HG03025 (cell line): ENCODE measurements around the gene MYOM3.
"Not testable (repeated sequence)": the region's sequence is repeated elsewhere in the genome, so short reads cannot be mapped to it uniquely, and the experiment has no call there.

Experiments
- ATAC-seq: cut with Tn5 transposase; IDR thresholded peaks from one replicate; pipeline ENCODE4 v1.9.1; 2021; ENCODE audit warnings: mild to moderate bottlenecking, moderate library complexity; ENCODE audit not compliant: unreplicated experiment, low FRiP score

MYOM3 gene

DNA sequence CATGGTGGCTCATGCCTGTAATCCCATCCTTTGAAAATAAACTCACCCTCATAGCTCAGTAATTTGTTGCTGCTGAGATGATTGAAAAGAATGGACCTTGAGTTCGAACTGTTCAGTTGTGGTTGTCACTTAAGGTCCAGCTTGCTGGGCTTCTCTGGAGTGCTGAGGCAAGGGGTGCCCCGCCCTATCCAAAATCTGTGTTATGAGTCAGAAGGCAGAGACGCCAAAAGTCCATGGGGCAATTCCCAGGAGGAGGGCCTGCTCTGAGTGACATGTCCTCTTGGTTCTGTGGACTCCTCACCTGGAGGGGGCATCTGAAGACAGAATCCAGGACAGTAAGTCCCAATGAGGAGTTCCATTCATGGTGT is 64.8 kb downstream of the MYOM3 start:
- ATAC-seq, result no peak

- no peak for ATAC-seq
Observed at GRCh38 chr1:24045771-24046170, 66.2 kb downstream of the MYOM3 start.

DNA sequence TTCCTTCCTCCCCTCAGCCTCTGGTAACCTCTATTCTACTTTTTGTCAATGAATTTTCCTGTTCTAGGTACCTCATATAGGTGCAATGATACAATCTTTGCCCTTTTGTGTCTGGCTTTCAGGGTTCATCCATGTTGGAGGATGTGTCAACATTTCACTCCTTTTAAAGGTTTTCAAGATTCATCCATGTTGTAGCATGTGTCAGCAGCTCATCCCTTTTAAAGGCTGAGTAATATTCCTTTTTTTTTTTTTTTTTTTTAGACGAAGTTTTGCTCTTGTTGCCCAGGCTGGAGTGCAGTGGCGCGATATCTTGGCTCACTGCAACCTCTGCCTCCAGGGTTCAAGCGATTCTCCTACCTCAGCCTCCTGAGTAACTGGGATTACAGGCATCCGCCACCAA is 67.3 kb downstream of the MYOM3 start:
- not testable (repeated sequence) for ATAC-seq

DNA sequence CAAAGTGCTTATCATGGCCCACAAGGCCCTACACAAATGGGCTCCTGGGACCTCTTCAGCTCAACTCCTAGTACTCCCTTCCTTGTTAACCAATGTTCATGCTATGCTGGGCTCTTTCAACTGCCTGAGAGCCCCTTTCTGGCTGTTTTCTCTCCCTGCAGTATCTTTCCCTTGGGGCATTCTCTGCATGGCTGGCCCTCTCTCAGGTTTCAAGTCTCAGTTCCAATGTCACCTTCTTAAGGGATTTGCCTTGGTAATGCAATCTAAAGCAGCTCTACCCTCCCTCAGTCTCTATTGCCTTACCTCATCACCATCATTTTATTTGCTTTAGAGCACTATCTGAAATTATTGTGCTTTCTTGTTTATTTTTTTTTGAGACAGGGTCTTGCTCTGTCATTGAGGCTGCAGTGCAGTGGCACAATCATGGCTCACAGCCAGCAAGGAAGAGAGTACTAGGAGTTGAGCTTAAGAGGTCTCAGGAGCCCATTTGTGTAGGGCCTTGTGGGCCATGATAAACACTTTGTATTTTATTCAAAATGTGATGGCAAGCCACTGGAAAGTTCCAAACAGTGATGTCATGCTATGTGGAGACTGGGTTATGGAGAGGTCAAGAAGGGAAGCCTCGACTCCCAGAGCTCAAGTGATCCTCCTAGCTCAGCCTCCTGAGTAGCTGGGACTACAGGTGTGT is 68.4 kb downstream of the MYOM3 start:
- no peak for ATAC-seq

GRCh38 chr1:24042315-24042714 is 69.6 kb downstream of the MYOM3 start:
- no peak for ATAC-seq

GRCh38 chr1:24036088-24036487 is 75.8 kb downstream of the MYOM3 start:
- ATAC-seq, result no peak

GRCh38 chr1:24032981-24033380 is 79.0 kb downstream of the MYOM3 start:
- no peak for ATAC-seq

DNA sequence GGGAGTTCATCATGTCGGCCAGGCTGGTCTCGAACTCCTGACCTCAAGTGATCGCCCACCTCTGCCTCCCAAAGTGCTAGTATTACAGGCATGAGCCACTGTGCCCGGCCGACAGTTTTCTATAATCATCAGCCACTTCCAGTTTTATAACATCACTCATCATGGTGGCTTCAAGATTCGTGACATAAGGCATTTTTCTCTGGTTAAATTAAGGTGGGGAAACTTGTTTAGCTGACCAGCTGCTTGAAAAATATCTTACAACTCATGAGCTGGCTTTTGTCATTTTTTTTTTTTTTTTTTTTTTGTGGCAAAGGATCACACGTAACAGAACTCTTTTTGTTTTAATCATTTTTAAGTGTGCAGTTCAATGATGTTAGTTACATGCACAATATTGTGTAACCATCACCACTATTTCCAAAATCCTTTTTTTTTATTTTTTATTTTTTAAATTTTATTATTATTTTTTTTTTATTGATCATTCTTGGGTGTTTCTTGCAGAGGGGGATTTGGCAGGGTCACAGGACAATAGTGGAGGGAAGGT is 80.9 kb downstream of the MYOM3 start:
- not testable (repeated sequence) for ATAC-seq

GRCh38 chr1:24027838-24028468 is 84.0 kb downstream of the MYOM3 start:
- ATAC-seq, result no peak

GRCh38 chr1:24022581-24023361 is 89.2 kb downstream of the MYOM3 start:
- no peak for ATAC-seq

- ATAC-seq, result no peak
Observed at GRCh38 chr1:24021403-24022266, 90.3 kb downstream of the MYOM3 start.

DNA sequence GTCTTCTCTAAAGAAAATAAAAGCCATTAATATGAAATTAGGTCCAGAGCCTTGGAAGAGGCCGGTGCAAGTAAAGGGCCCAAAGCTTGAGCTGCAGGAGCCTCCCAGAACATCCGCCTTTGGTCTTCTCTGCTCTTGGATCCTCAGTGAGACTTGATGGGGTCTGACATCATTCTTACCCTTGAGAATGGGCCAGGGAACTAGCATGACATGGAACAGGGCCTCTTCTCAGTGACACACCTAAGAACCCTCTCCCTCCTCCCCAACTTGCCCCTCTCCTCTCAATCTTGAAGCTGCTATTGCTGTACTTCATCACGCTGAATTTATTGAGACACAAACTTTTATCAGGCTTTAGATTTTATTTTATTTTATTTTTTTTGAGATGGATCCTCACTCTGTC is 91.5 kb downstream of the MYOM3 start:
- ATAC-seq, result no peak

DNA sequence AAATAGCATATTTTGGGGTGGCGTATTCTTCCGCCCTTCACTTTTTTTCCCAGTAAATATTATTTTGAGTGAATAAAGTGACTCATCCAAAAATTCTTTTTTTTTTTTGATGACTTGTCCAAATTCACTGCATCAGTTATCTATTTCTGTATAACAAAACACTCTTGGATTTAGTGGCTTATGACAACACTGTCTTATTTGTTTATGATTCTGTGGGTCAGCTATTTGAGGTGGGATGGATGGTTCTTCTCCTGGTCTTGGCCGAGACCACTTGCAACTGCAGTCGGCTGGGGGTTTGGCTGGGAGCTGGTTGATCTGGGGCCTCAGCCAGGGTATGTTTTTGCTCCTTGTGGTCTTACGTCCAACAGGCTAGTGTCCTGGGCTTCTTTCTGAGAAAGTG is 91.9 kb downstream of the MYOM3 start:
- no peak for ATAC-seq

GRCh38 chr1:24018611-24019580 is 93.0 kb downstream of the MYOM3 start:
- no peak for ATAC-seq

DNA sequence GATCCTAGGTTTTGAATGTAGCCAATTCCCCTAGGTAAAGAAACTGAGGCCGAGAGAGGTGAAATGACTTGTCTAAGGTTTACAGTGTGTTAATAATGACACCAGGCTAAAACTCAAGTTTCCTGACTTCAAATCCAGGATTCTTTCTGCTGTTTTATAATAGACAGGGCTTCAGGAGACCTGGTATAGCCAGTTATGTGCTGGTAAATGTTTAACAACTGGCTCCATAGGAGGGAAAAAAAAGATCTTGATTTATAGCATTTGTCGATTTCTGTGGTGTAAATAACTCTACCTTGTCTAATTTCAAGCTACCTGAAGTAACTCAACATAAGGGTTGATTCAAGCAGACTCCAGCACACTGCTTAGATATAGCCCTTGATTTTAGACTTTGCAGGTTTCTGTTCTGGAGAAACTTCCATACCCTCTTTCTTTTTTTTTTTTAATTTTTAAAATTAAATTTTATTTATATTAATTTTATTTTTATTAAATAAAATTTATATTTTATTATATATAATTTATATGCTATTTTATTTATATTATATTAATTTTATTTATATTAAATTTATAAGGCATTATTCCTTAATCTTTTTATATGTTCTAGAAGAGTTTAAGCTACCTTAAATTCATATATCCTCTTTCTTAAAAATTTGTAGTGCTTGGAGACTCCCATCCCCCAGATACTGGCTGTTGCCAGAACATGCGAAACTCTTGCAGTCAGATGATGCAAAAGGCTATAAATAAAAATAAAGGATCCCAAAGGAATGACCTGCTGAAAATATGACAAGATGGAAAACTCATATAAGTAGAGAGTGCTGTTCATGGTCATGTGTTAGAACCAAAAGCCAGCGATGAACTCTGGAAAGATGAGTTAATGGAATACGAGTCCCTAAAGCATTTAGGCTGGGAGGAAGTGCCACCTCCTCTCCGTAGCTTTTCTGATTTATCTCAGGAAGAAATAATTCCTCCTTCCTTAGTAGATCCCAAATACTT is 96.4 kb downstream of the MYOM3 start:
- ATAC-seq, result no peak

- not testable (repeated sequence) for ATAC-seq
Observed at GRCh38 chr1:24012878-24013277, 99.1 kb downstream of the MYOM3 start.

- ATAC-seq, result no peak
Observed at GRCh38 chr1:24010650-24011049, 101.3 kb downstream of the MYOM3 start.

DNA sequence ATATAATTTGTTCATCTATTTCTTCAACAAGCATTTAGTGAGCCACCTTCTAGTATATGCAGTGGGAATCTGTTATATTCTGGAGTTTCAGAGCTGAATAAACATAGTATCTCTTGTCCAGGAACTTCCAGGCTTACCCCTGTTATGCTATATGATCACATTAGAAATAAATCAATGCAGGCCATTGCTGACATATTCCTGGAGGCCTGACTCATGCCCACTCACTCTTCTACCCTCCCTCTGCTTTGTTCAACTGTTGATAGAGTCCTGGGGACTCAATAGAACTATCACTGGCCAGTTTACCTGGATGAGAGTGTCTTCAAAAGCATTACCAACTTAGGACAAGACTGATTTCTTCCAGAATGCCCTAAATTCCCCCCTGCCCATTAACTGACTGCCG is 102.5 kb downstream of the MYOM3 start:
- no peak for ATAC-seq
